ENCODE data around the gene MTAP. TPM values are rescaled to one million over a fixed set of nuclear protein-coding genes. Genes with fewer than 3 reads are reported as not detected.

The MTAP gene
- total RNA-seq, 1 donor from 2014 or later = 42.5 TPM

DNA sequence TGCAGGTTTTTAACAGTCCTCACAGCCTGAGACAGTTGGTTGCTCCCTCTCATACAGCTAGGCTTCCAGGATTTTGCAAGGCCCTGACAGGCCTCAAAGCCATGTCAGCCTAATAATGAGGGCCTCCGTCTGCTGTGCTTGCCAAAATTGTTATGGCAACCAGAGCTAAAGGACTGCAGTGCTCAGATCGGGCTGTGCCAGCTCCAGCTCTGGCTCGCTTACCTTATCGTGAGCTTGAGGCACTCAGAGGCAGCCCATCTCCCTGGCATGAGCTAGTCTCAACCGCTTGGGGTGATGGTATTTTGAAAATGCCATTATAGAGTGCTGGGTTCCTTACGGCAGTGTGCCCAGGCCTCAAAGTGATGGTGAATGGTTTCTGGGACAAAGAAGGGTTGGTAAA lies 8.4 kb downstream of the MTAP start:
- no peak overlapping the region for H3K4me3 Mint-ChIP-seq (ENCODE audit: unreplicated experiment)
- no peaks in the 10 kb centered on the region for H3K27me3 Mint-ChIP-seq (ENCODE audit: unreplicated experiment)
- H3K27ac Mint-ChIP-seq (ENCODE audit: unreplicated experiment) = no peak overlapping the region
- H3K36me3 Mint-ChIP-seq (ENCODE audit: unreplicated experiment) = peaks cover 12% of the 10 kb centered on the region
- peaks cover 17% of the 10 kb centered on the region for H3K4me1 Mint-ChIP-seq (ENCODE audit: unreplicated experiment)
- no peaks in the 10 kb centered on the region for H3K9me3 Mint-ChIP-seq (ENCODE audit: unreplicated experiment)
- TF ChIP-seq, protein P1, sequence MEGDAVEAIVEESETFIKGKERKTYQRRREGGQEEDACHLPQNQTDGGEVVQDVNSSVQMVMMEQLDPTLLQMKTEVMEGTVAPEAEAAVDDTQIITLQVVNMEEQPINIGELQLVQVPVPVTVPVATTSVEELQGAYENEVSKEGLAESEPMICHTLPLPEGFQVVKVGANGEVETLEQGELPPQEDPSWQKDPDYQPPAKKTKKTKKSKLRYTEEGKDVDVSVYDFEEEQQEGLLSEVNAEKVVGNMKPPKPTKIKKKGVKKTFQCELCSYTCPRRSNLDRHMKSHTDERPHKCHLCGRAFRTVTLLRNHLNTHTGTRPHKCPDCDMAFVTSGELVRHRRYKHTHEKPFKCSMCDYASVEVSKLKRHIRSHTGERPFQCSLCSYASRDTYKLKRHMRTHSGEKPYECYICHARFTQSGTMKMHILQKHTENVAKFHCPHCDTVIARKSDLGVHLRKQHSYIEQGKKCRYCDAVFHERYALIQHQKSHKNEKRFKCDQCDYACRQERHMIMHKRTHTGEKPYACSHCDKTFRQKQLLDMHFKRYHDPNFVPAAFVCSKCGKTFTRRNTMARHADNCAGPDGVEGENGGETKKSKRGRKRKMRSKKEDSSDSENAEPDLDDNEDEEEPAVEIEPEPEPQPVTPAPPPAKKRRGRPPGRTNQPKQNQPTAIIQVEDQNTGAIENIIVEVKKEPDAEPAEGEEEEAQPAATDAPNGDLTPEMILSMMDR (IDR thresholded peaks at IDR 0.05) = no peak
- no peak for DNase-seq (ENCODE audit: extremely low spot score, unreplicated experiment)

DNA sequence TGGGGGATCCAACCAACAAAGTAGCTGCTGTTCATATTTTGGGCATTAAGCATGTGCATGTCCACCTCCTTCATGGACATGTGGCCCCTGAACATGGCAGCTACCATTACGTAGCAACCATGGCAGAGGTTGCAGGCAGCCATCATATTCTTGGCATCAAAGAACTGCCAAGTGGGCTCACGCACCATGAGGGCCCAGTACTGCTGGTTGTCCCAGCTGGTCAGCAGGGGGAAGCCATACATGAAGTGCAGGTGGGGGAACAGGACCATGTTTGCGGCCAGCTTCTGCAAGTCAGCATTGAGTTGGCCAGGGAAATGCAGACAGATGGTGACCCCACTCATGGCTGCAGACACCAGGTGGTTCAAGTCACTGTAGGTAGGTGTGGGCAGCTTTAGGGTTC lies 9.5 kb downstream of the MTAP start:
- TF ChIP-seq, protein P1 (IDR thresholded peaks at IDR 0.05) = no peak
- Mint-ChIP-seq H3K27me3 (ENCODE audit: unreplicated experiment) (no peaks in the 10 kb centered on the region), H3K4me3 (ENCODE audit: unreplicated experiment) (no peak overlapping the region), H3K9me3 (ENCODE audit: unreplicated experiment) (no peaks in the 10 kb centered on the region), H3K36me3 (ENCODE audit: unreplicated experiment) (peaks cover 21% of the 10 kb centered on the region), H3K27ac (ENCODE audit: unreplicated experiment) (no peak overlapping the region), H3K4me1 (ENCODE audit: unreplicated experiment) (peaks cover 11% of the 10 kb centered on the region)
- DNase-seq (ENCODE audit: extremely low spot score, unreplicated experiment) = no peak

DNA sequence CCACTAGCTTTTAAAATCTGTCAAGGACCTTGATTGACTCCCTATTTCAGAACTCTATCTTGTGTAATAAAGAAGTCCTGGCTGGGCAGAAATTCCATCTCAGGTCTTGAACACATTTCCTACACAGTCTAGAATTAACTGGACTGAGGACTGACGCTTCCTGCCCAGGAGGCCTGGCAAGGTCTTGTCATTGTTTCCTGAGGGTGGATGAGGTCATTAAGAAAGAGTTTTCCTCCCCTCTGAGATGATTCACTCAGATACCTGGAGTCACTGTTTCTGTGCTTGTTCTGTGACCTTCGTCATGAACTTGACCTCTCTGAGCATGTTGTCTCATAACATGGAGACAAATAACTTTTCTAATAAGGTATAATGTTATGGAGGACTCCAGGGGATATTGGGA lies 10.0 kb downstream of the MTAP start:
- Mint-ChIP-seq H3K4me3 (ENCODE audit: unreplicated experiment) (no peak overlapping the region), H3K4me1 (ENCODE audit: unreplicated experiment) (peaks cover 11% of the 10 kb centered on the region), H3K27ac (ENCODE audit: unreplicated experiment) (no peak overlapping the region), H3K36me3 (ENCODE audit: unreplicated experiment) (peaks cover 25% of the 10 kb centered on the region), H3K27me3 (ENCODE audit: unreplicated experiment) (no peaks in the 10 kb centered on the region), H3K9me3 (ENCODE audit: unreplicated experiment) (no peaks in the 10 kb centered on the region)
- no peak for DNase-seq (ENCODE audit: extremely low spot score, unreplicated experiment)
- TF ChIP-seq, protein P1 (IDR thresholded peaks at IDR 0.05) = no peak

DNA sequence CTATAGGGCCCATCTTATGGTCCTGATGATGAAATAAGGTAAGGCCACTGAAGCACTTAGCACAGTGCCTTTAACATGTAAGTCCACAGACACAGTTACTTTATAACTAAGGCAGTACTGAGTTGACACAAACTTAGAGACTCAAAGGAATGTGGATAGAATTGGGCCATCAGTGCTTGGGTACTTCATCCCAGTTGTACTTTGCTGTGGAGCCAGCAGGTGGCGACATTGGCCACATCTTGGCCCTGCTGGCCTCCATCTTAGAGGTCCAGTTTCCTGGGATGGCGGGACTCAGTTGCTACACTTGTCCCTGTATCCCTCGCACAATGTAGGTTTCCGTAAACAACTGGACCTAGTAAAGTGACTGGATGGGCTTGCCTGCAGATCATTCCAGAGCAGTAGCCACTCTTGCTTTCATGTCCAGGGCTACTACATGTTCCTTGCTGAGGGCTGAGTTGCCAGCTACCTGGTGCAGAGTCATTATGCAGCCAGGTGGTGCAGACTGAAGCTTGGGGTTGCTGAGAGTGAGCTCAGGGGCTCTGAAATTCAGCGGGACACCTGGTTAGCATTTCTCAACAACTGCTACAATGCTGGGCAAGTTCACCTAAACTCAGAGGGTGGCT lies 10.6 kb downstream of the MTAP start:
- Mint-ChIP-seq H3K4me1 (ENCODE audit: unreplicated experiment) (peaks cover 11% of the 10 kb centered on the region), H3K27me3 (ENCODE audit: unreplicated experiment) (no peaks in the 10 kb centered on the region), H3K9me3 (ENCODE audit: unreplicated experiment) (no peaks in the 10 kb centered on the region), H3K4me3 (ENCODE audit: unreplicated experiment) (no peak overlapping the region), H3K36me3 (ENCODE audit: unreplicated experiment) (peaks cover 28% of the 10 kb centered on the region), H3K27ac (ENCODE audit: unreplicated experiment) (no peak overlapping the region)
- DNase-seq (ENCODE audit: extremely low spot score, unreplicated experiment) = peak; percentile 89
- TF ChIP-seq, protein P1 (IDR thresholded peaks at IDR 0.05) = peak; percentile 94

DNA sequence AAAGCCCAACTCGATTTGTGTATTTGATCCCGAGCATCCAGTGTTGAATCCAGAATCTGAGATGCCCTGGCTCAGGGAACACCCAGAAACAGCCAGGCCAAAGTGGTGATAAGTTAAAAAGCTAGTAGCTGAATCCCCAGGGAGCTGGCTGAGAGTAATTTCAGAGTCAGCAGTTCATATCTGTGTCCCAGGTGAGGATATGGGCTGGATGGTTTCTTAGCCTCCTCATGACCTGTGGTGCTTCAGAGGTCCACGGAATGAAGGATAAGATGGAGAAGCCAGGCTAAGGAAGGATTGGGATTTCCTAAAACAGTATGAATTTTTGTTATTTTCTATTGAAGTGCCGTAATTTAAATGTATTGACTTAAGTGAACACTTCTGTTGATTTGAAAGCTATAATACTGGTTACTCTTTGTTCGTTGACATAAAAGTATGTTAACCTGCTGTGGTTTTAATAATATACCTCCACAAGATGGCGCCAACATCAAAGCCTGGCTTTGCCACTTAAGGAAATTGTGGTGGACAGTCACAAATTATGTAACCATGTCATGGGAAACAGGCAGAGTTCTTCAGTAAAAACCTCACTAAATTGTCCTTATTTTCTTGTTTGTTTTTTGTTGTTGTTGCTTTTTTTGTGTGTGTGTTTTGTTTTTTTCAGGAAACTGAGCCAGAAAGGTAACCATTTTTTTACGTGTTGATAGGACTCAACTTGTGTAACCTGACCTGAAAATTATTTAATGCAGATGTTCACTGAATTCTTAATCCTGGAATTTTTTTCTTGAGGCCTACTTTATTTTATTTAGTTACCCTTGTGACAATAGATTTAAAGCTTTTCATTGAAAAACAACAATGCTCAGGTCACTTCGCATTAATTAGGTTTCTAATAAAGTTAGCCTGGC lies 11.4 kb downstream of the MTAP start:
- H3K27ac Mint-ChIP-seq (ENCODE audit: unreplicated experiment) = peak overlapping the region; percentile 18
- H3K4me3 Mint-ChIP-seq (ENCODE audit: unreplicated experiment) = no peak overlapping the region
- TF ChIP-seq, protein P1 (IDR thresholded peaks at IDR 0.05) = peak; percentile 82
- H3K4me1 Mint-ChIP-seq (ENCODE audit: unreplicated experiment) = peaks cover 11% of the 10 kb centered on the region
- DNase-seq (ENCODE audit: extremely low spot score, unreplicated experiment) = no peak
- H3K36me3 Mint-ChIP-seq (ENCODE audit: unreplicated experiment) = peaks cover 32% of the 10 kb centered on the region
- no peaks in the 10 kb centered on the region for H3K27me3 Mint-ChIP-seq (ENCODE audit: unreplicated experiment)
- H3K9me3 Mint-ChIP-seq (ENCODE audit: unreplicated experiment) = no peaks in the 10 kb centered on the region
